Measurements from ENCODE around the gene NDUFA13. TPM values are rescaled to one million over a fixed set of nuclear protein-coding genes. Genes with fewer than 3 reads are reported as not detected.

NDUFA13 gene
- total RNA-seq, 1 donor from 2014 or later = 46.5 TPM

DNA sequence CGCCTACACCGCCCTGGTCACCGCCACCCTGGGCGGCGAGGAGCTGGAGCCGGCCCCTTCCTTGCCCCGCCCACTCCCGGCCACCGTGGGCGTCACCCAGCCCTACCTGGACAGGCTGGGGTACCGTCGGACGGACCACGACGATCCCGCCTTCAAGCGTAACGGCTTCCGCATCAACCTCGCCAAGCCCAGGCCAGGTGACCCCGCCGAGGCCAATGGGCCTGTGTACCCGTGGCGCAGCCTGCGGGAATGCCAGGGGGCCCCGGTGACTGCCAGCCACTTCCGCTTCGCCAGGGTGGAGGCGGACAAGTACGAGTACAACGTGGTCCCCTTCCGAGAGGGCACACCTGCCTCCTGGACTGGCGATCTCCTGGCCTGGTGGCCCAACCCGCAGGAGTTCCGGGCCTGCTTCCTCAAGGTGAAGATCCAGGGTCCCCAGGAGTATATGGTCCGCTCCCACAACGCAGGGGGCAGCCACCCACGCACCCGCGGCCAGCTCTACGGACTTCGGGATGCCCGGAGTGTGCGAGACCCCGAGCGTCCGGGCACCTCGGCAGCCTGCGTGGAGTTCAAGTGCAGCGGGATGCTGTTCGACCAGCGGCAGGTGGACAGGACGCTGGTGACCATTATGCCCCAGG lies 29.0 kb downstream of the NDUFA13 start:
- no peak for DNase-seq (ENCODE audit: low read depth)

DNA sequence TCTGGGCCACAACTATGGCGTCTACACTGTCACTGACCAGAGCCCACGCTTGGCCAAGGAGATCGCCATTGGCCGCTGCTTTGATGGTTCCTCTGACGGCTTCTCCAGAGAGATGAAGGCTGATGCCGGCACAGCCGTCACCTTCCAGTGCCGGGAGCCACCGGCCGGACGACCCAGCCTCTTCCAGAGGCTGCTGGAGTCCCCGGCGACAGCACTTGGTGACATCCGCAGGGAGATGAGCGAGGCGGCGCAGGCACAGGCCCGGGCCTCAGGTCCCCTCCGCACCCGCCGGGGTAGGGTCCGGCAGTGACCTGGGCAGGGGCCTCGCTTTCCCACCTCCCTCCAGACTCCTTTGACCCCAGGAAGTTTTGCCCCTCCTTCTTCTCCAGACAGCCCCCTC lies 29.7 kb downstream of the NDUFA13 start:
- no peak for DNase-seq (ENCODE audit: low read depth)

DNA sequence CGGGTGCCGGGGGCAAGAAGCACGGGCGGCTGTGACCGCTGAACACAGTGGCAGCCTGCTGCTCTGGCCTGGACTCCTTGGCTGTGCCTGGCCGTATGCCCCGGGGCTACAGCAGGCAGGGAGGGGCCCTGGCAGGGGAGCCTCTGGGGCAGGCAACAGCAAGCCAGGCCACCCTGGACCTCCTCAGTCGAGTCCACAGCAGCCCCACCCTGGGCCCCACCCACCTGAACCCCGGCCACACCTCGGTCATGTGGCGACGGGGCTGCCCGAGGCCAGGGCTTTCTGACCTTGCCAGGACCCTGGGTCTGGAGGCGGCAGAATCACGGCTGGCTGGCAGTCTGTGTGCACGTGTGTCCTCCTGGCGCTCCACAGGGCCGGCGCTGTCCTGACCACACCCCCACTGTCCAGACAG lies 30.7 kb downstream of the NDUFA13 start:
- DNase-seq (ENCODE audit: low read depth) = no peak

DNA sequence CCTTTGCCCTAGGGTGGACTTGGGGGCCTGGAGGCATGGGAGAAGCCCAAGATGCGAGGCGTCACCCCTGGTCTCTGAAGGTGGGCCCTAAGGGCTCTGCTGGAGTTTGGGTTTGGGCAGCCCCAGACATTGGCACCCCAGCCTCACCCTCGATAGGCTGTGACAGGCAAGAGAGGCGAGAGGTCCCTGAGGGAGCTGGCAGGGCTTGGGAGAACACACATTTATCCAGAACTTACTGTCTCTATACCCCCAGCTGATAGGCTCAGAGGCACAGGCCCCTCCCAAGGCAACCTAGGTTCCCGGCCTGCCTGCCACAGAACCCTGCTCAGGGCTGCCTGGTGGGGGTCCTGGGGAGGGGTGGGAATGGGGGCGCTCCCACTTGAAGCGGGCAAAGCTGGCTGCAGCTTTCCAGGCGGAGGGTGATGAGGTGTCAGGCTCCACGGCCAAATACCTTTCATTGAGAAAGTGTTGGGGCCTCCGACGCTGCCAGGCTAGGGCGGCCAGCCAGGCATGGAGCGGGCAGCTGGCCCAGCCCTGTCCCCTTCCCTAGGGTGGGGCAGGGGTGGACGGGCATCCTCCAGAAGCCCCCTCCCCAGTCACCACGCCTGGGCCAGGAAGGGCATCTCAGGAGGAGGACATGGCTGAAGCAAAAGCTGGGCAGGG lies 31.8 kb downstream of the NDUFA13 start:
- DNase-seq (ENCODE audit: low read depth) = no peak

DNA sequence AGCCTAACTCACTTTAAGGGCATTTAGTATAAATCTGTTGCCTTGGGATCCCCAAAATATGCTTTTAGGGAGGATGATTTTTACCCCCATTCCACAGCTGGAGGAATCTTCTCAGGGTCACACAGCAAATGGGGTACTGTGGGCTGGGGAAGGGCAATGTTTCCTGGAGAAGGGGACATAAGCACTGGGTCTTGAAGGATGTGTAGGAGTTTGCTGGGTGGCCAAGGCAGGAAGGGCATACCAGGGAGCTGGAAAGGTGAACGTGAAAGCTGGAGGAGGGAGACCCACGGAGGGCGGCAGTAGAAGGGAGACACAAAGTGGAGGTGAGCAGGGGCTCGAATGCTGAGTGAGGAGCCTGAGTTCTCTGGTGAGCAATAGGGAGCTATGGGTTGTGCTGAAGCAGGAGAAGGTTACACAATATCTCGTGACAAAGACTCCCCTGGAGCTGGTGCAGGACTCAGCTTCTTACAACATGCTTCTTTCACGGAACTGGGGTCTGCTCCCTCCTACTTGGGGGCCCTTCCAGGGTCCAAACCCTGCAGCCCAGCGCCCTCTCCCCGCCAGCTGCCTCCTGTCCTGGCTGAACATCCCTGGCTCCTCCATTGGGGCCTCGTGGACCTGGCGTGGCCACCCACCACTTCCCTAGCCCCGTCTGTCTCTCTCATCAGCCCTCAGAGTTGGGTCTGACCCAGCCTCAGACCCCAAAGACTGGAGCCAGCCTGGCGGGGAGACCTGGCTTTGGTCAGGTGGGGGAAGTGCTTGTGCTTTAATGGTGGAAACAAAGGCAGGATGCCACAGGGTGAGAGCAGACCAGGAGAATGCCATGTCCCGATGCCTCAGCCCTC lies 33.1 kb downstream of the NDUFA13 start:
- no peak for DNase-seq (ENCODE audit: low read depth)

DNA sequence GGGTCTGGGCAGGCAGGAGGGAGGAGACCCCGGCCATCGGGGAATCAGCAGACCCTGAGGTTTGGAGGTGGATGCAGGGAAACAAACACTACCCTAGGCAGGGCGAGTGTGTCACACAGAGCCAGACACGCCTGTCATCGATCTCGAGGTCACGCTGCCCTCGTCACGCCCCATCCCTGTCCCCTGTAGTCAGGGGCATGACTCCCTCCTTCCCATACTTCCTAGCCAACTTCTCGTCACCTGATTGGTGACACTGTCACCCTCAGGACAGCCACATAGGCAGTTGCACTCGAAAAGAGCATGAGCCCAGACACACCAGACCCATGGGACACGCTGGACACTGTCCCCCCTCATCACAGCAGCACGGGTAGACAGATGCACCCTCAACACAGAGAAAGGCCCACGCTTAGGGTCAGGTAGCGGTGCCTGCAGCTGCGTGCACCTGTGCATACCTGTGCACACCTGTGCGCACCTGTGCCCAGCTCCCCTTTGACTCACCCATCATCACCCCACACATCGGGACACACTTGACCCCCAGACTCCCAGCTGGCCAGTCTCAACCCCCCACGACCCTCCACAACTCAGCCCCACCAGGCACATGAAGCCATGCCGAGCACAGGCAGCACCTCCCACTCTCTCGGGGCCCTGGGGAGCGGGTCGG lies 33.9 kb downstream of the NDUFA13 start:
- no peak for DNase-seq (ENCODE audit: low read depth)

DNA sequence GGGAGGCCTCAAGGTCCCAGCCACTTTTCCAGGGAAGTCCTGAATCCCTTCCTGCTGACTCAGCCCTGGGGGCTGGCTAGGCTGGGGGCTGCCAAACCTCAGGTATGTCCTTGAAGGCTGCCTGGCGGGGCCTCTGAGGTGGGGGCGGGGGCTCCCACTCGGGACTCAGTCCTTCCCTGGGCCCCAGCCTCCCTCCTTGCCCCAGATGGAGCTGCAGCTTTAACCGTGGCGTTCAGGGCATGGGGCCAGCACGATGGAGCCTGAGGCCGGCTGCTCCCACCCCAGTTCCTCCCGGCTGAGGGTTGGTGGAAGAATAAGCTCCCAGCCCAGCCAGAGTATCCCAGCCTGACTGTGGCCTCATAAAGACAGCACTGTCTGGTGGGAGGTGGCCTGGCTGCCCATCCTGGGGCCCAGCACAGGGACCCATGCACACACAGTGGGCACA lies 34.5 kb downstream of the NDUFA13 start:
- peak; percentile 38 for DNase-seq (ENCODE audit: low read depth)

DNA sequence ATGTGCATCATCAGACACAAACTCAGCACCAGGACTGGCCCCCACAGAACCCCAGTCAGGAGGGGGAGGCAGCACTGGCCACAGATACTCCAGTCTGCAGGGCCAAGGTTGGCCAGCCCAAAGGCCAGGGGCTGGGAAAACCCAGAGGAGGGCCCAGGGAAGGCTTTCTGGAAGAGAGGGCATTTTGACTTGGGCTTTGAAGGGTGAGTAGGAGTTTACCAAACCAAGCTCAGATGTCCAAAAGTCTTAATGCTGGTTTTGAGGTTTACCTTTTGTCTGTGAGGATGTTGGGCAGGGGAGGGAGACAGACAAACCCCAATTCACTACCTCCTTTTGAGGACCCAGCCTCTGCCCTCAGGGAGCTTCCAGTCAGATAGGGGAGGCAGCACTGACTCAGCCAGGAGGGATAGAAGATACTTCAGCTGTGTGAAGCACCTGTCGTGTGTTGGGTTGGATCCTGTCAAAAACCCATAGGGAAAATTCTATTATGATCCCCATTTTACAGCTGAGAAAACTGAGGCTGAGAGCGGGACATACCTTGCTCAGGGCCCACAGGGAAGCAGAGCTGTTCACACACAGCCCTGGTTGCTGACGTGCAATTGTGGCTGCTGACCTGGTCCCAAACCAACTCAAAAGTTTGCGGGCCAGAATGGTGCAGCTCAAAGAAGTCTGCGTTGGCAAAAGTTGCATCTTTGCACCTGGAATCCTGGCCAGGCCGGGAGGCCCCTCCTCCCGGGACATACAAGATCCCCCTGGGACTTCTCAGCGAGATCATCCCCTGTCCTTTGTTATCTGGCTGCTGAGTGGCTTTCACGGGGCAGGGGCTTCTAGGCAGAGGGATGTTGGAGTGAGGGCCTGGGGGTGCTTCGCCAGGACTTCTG lies 35.2 kb downstream of the NDUFA13 start:
- DNase-seq (ENCODE audit: low read depth) = no peak

DNA sequence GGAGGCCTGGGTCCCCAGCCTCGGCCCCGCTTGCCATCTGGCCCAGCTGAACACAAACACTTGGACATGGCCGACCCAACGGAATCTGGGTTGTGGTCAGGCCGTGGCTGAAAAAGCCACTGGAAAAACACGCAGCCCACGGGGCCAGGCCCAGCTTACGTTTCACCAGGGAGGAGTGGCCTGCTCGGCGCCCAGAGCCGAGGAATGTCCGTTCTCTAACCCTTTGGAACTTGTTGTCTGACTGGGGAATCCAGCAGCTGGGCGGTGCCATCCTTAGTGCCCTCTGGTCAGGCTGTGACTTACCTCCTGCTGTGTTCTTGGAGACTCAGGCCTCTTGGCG lies 35.8 kb downstream of the NDUFA13 start:
- peak; percentile 93 for DNase-seq (ENCODE audit: low read depth)

DNA sequence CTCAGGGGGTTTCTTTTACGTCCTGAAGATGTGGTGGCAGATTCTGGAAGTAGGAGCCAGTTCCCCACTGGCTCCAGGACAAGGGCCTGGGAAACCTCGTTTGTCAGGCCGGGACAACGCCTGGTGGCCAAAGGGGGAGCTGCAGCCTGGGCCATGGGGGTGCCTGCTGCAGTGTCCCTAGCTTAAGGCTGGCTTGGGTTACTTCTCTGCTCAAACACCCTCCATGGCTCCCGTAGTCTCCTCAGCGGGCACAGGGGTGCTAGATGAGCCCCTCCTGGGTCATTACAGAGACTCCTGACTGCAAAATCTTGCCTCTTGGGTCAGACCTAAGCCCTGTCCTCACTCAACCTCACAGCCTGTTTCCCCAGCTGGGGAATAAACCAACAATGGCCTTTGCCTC lies 36.8 kb downstream of the NDUFA13 start:
- DNase-seq (ENCODE audit: low read depth) = peak; percentile 44

DNA sequence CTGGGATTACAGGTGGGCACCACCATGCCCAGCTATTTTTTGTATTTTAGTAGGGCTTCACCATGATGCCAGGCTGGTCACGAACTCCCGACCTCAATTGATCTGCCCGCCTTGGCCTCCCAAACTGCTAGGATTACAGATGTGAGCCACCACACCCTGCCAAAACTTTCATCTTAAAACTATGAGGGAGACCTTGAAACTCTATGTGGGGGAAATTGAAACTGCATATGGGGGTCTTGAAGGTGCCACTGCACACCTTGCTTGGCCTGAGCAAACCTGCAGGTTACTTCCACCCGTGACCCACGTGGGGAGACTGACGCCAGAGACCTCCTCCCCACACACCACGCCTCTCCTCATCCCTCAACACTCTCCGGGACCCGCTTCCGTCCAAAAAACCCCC lies 37.6 kb downstream of the NDUFA13 start:
- no peak for DNase-seq (ENCODE audit: low read depth)

DNA sequence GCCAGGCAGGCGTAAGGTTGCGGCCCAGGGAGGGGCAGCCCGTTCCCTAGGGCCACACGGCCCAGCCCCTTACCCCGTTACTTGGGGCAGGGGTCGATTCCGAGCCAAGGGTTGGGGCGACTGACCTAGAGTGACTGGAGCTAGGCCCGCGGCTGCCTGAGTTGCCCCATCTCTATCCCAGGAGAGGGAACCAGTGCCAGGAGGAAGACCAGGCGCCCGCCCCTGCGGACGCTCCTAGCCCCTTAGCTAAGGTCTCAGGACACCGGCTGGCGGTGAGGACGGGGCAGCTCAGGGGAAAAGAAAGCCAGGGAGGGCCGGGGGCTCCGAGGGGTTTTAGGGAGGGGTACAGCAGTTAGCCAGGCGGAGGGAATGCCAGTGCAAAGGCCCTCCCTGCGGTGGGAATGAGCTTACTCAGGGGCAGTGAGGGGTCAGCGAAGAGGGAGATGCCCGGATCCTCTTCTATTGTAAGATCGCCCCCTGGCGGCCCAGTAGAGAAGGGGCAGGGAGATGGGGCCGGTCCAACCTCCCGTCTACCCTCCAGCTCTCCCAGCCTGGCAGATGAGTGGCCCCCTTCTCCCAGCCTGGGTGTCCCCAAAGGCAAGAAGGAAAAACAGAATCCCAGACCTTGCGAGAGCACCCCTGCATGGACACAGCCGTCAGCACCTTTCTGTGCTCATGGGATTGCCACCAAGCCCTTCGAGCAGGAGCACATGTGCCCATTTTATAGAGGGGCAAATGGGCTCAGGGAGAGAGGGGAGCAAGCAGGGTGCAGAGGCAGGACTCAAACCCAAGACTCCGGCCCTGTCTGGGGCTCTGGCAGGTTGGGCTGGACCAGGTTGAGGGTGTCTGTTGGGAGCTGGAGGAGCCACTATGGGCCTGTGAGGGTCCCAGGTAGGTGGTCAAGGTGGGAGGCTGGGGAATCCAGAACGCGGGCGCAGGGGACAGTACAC lies 38.3 kb downstream of the NDUFA13 start:
- DNase-seq (ENCODE audit: low read depth) = peak; percentile 44

DNA sequence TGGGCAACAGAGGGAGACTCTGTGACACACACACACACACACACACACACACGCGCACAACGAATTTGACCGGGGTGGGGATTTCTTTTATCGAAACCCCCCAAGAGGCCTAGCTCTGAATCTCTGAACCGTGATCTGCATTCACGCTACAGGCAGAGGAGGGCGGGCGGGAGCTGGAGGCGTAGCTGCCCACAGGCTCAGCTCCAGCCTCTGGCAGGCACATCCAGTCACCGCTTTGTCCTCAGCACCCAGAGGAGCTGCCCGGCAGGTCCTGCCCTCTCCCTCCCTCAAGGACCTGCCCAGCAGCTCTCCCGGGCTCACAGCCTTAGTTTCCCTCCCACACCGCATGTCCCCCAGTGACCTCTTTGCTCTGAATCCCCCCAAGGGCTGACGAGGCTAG lies 42.0 kb downstream of the NDUFA13 start:
- no peak for DNase-seq (ENCODE audit: low read depth)

DNA sequence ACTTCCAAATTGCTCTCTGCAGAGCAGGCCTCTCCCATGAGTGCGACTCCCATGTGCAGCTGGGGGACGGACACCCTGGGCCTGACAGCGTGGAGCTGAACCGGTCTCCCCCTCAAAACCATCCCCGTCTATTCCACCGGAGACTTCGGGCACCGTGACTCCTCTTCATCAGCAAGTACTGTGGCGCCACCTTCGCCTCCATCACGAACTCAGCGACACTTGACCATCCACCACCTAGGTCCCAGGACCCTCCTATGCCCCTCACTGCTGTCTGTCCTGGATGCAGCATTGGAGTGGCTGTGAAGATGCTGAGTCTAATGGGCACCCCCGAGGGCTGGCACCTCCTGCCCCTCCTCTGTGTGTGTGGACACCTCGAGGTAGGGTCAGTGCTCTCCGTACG lies 42.6 kb downstream of the NDUFA13 start:
- no peak for DNase-seq (ENCODE audit: low read depth)

DNA sequence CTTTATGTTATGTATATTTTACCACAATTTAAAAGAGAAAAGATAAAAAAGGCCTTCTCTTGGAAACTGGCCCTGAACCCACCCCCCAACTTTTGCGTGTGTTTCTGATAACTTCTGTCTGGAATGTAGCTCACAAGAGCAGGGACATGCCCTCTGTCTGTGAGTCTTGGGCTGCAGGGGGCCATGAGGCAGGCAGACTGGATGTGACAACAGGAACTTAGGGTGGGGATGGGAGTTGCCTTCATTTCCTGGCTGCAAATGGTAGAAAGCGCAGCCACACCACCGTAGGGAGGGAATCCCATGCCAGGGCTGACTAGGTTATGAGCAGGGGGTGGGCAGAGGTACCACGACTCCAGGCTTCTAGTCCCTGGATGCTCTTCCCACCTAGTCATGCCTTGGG lies 43.9 kb downstream of the NDUFA13 start:
- DNase-seq (ENCODE audit: low read depth) = no peak

DNA sequence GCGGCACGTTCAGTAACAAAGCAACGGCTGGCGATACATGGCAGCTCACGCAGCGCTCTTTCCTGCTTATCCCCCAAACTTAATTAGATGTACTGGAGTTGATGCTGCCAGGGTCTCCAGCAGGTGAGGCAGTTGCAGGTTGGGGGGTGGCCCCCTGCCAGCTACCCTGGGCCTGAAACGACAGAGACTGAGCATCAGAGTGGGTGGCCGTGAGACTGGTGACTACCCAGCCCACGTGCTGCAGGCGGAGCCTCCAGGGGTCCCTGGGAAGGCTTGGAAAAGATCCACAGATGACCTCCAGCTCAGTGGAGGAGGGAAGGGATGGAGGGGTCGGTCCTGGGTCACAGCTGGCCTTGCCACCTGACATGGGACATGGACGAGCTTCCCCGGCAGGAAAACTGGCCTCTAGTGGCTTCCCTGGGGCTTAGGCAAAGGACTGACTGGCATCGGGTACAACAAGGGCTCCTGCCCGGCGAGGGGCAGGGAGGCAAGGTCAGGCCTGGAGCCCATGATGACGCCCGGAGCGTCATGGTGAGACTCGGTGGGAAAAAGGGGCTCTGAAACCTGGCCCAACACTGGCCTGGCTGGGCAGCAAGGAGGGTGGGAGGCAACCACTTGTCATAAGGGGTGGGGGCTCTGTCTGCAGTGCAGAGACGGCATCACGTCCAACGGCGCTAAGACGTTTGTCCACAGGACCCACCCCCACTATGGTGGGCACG lies 46.1 kb downstream of the NDUFA13 start:
- no peak for DNase-seq (ENCODE audit: low read depth)

DNA sequence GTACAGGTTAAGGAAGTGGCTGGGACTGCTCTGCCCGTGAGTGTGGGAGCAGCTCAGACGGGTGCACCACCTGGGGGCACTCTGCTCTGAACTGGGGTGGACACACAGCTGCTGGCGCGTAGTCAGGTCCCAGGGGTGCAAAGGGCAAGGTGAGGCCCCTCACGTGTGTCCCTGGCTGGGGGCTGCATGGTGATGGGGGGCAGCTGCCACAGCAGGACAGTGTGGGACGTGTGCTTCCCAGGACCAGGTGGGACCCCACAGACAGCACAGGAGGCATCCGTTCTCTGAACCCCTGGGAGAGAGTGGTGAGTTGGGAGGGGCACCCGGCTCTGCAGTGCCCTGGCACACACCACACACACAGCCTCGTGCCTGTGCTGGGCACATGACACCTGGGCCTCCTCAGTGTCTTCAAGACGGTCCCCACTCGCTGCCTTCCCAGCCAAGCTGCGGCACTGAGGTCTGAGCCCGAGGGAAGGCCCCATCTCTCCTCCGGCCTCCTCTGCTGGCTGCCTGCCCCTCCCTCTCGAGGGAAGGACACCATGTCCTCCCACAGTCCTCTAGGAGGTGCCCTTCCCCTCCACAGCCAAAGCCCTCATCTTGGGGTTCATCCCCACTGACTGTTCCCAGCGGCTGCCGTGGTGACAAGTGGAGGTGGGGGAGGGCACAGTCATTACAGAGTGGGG lies 46.8 kb downstream of the NDUFA13 start:
- no peak for DNase-seq (ENCODE audit: low read depth)

DNA sequence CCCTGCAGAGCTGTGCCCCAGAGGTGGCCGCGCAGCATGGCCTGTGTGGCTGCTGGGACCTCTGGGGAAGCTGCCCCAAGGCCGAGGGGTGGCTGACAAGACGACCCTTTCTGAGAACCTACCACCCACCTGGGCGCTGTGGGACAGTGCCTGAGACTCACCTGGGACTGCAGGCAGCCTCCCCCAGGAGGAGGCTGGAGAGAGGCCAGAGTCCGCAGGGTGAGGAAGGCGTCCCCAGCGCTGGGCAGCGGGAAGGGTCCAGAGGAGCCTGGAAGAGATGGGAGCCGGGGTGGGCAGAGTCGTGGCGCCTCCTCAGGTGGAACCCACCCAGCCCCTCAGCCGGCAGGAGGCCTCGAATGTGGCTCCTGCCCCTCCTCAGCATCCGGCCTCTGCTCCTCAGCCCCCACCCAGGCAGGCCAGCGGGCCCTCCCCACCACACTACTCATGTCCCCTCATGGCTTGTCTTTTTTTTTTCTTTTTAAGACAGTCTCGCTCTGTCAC lies 47.4 kb downstream of the NDUFA13 start:
- no peak for DNase-seq (ENCODE audit: low read depth)

All from myocyte (in vitro differentiated cells).